Subcutaneous abdominal adipose tissue (tissue), 5 donors: ENCODE measurements around the gene MTCL1.

Experiments used
- H3K27ac ChIP-seq: one replicate; pipeline ENCODE4 v1.7.0; 2013; ENCODE audit warnings: low read depth, mild to moderate bottlenecking, inconsistent platforms, low read length, moderate library complexity
- H3K27me3 ChIP-seq, 5 donors: one replicate each; pipeline ENCODE4 v1.7.0; 2013; ENCODE audit warnings: low read length in 5 of 5, inconsistent platforms in 1 of 5; ENCODE audit not compliant: control insufficient read depth in 5 of 5, insufficient read depth in 4 of 5
- H3K36me3 ChIP-seq, 5 donors: one replicate each; pipeline ENCODE4 v1.7.0; 2013; ENCODE audit warnings: low read length in 5 of 5; ENCODE audit not compliant: control insufficient read depth in 5 of 5, insufficient read depth in 5 of 5
- H3K4me1 ChIP-seq, 5 donors: one replicate each; pipeline ENCODE4 v1.7.0; 2013; ENCODE audit warnings: low read length in 5 of 5, mild to moderate bottlenecking in 3 of 5, moderate library complexity in 1 of 5; ENCODE audit not compliant: control insufficient read depth in 5 of 5, insufficient read depth in 5 of 5
- H3K4me3 ChIP-seq, 5 donors: one replicate each; pipeline ENCODE4 v1.7.0; 2013; ENCODE audit warnings: low read length in 5 of 5, low read depth in 1 of 5
- H3K9ac ChIP-seq, 5 donors: one replicate each; pipeline ENCODE4 v1.7.0; 2013; ENCODE audit warnings: low read length in 5 of 5, mild to moderate bottlenecking in 4 of 5, moderate library complexity in 3 of 5
- H3K9me3 ChIP-seq, 5 donors: one replicate each; pipeline ENCODE4 v1.7.0; 2013; ENCODE audit warnings: low read length in 5 of 5; ENCODE audit not compliant: control insufficient read depth in 5 of 5
- donor health status: healthy.
- donor health status: healthy.
- donor health status: healthy.
- donor health status: healthy.
- donor health status: healthy.

Gene MTCL1

GRCh38 chr18:8778386-8778785 lies 73.0 kb downstream of the MTCL1 start:
- Histone ChIP-seq H3K4me3 (no peak overlapping the region), H3K27me3 (no peaks in the 10 kb centered on the region), H3K4me1 (no peaks in the 10 kb centered on the region), H3K9ac (no peak overlapping the region), H3K9me3 (no peaks in the 10 kb centered on the region), H3K36me3 (no peaks in the 10 kb centered on the region), H3K27ac (no peak overlapping the region)

GRCh38 chr18:8778824-8779223 lies 73.5 kb downstream of the MTCL1 start:
- Histone ChIP-seq H3K27me3 (no peaks in the 10 kb centered on the region), H3K9me3 (no peaks in the 10 kb centered on the region), H3K9ac (no peak overlapping the region), H3K4me1 (no peaks in the 10 kb centered on the region), H3K36me3 (peaks cover 0 to 2% (median 0%) of the 10 kb centered on the region in 5 donors), H3K27ac (no peak overlapping the region), H3K4me3 (no peak overlapping the region)

GRCh38 chr18:8779251-8779650 lies 73.9 kb downstream of the MTCL1 start:
- no peak overlapping the region for H3K27ac ChIP-seq
- no peaks in the 10 kb centered on the region for H3K4me1 ChIP-seq
- H3K27me3 ChIP-seq = no peaks in the 10 kb centered on the region

GRCh38 chr18:8780227-8780626 lies 74.9 kb downstream of the MTCL1 start:
- Histone ChIP-seq H3K4me1 (no peaks in the 10 kb centered on the region), H3K9me3 (no peaks in the 10 kb centered on the region), H3K9ac (no peak overlapping the region), H3K27me3 (no peaks in the 10 kb centered on the region), H3K27ac (no peak overlapping the region), H3K4me3 (no peak overlapping the region), H3K36me3 (peaks cover 0 to 6% (median 0%) of the 10 kb centered on the region in 5 donors)

More at GRCh38 chr18:8779251-8779650, 73.9 kb downstream of the MTCL1 start:
- H3K9ac ChIP-seq = no peak overlapping the region
- no peak overlapping the region for H3K4me3 ChIP-seq
- H3K9me3 ChIP-seq = no peaks in the 10 kb centered on the region
- H3K36me3 ChIP-seq = peaks cover 0 to 6% (median 0%) of the 10 kb centered on the region in 5 donors

GRCh38 chr18:8781671-8782070 lies 76.3 kb downstream of the MTCL1 start:
- Histone ChIP-seq H3K9me3 (no peaks in the 10 kb centered on the region), H3K36me3 (peaks cover 0 to 6% (median 0%) of the 10 kb centered on the region in 5 donors), H3K4me3 (no peak overlapping the region), H3K9ac (no peak overlapping the region), H3K27ac (no peak overlapping the region), H3K27me3 (no peaks in the 10 kb centered on the region), H3K4me1 (no peaks in the 10 kb centered on the region)

- H3K27me3 ChIP-seq = no peaks in the 10 kb centered on the region
- no peaks in the 10 kb centered on the region for H3K4me1 ChIP-seq
- no peaks in the 10 kb centered on the region for H3K9me3 ChIP-seq
- H3K4me3 ChIP-seq = no peak overlapping the region
- no peak overlapping the region for H3K27ac ChIP-seq
- H3K9ac ChIP-seq = no peak overlapping the region
- peaks cover 0 to 6% (median 0%) of the 10 kb centered on the region in 5 donors for H3K36me3 ChIP-seq
These were observed 78.1 kb downstream of the MTCL1 start for GRCh38 chr18:8783335-8783993.

GRCh38 chr18:8783994-8784530 lies 78.7 kb downstream of the MTCL1 start:
- H3K27me3 ChIP-seq = no peaks in the 10 kb centered on the region
- peaks cover 0 to 6% (median 0%) of the 10 kb centered on the region in 5 donors for H3K36me3 ChIP-seq
- H3K27ac ChIP-seq = no peak overlapping the region
- no peak overlapping the region for H3K4me3 ChIP-seq
- H3K9ac ChIP-seq = no peak overlapping the region
- H3K9me3 ChIP-seq = no peaks in the 10 kb centered on the region
- peaks cover 0 to 1% (median 0%) of the 10 kb centered on the region in 5 donors for H3K4me1 ChIP-seq

GRCh38 chr18:8785261-8785660 lies 79.9 kb downstream of the MTCL1 start:
- H3K4me1 ChIP-seq = peaks cover 0 to 2% (median 0%) of the 10 kb centered on the region in 5 donors
- H3K27ac ChIP-seq = no peak overlapping the region
- no peak overlapping the region for H3K4me3 ChIP-seq
- no peaks in the 10 kb centered on the region for H3K27me3 ChIP-seq
- H3K9ac ChIP-seq = no peak overlapping the region
- peaks cover 0 to 6% (median 0%) of the 10 kb centered on the region in 5 donors for H3K36me3 ChIP-seq
- H3K9me3 ChIP-seq = no peaks in the 10 kb centered on the region

- H3K4me1 ChIP-seq = peaks cover 0 to 2% (median 0%) of the 10 kb centered on the region in 5 donors
- no peak overlapping the region for H3K4me3 ChIP-seq
- H3K9me3 ChIP-seq = no peaks in the 10 kb centered on the region
- H3K27ac ChIP-seq = no peak overlapping the region
- peaks cover 0 to 6% (median 0%) of the 10 kb centered on the region in 5 donors for H3K36me3 ChIP-seq
- H3K27me3 ChIP-seq = no peaks in the 10 kb centered on the region
- H3K9ac ChIP-seq = no peak overlapping the region
These were observed 80.6 kb downstream of the MTCL1 start for GRCh38 chr18:8785855-8786482.
